Loucy (cell line): Measurements from ENCODE around the gene C2orf68.

Experiments
- EZH2phosphoT487 ChIP-seq: fragments of 200-600 bp; IDR thresholded peaks from 2 replicates; pipeline ENCODE4 v1.6.1; 2018; ENCODE audit warnings: antibody characterized with exemption, mild to moderate bottlenecking, moderate library complexity, borderline replicate concordance
- TF ChIP-seq, protein P1 (sequence below): fragments of 200-600 bp; sonication (generic); conservative IDR thresholded peaks from 2 replicates; pipeline ENCODE4 v1.5.1; 2014; ENCODE audit warnings: mild to moderate bottlenecking, antibody characterized with exemption, low read length

DNA sequence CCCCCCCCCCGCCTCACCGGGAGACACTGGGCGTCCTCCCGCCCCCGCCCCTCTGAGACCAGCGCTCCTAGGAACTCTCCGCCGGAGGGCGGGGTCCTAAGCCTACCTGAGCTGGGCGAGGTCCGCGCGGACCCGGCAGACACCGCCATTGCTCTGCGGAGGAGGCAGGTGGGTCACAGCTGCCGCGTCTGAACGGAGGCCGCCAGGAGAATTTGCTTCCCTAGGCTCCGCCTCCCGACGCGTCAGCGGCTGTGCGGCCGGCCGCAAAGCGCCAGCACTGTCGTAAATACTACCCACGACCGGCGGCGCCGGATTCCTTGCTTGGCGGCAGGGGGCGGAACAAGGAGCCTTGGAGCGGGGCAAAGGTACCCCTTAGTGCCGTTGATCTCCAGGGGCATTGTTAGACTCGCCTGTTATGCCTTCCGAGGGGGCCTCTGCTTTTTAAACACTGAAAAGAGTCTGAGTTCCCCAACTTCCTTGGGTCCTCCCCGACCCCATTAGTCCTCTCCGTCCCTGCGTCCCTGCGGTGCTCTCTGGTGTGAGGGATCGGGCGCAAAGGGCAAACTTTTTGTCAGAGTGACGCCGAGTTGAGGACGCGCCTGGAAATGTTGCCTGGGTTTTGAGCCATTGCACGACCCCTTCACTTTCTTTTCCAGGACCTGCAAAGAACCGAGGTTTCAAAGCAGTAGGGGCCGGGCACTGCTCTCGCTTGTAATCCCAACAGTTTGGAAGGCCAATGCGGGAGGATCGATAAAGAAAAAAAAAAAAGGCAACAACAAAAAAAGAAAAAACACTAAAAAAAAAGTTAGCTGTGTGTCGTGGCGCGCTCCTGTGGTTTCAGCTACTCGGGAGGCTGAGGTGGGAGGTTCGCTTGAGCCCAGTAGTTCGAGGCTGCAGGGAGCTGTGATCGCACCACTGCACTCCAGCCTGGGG lies 50.3 kb downstream of the C2orf68 start, which contains the start of gene GGCX:
- TF ChIP-seq, protein P1, sequence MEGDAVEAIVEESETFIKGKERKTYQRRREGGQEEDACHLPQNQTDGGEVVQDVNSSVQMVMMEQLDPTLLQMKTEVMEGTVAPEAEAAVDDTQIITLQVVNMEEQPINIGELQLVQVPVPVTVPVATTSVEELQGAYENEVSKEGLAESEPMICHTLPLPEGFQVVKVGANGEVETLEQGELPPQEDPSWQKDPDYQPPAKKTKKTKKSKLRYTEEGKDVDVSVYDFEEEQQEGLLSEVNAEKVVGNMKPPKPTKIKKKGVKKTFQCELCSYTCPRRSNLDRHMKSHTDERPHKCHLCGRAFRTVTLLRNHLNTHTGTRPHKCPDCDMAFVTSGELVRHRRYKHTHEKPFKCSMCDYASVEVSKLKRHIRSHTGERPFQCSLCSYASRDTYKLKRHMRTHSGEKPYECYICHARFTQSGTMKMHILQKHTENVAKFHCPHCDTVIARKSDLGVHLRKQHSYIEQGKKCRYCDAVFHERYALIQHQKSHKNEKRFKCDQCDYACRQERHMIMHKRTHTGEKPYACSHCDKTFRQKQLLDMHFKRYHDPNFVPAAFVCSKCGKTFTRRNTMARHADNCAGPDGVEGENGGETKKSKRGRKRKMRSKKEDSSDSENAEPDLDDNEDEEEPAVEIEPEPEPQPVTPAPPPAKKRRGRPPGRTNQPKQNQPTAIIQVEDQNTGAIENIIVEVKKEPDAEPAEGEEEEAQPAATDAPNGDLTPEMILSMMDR, result no peak
- TF ChIP-seq EZH2phosphoT487, result no peak
